ENCODE data around the gene SLC38A6.

DNA sequence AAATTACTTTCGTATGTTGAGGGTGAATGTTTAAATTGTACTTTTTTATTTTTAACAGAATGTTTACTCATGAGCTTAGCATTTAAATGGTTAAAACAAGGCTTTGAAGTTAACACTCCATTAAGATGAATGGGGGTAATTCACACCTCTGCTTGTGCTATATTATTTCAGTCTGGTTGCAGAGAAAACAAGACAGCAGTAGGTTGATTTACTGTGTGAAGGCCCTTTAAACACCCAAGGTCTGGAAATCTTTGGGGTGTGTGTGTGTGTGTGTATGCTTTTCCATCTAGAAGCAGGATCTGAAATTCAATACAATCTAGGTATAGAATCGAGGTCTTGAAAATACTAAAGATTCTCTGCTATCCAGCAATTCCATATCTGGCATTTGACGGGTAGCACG is 83.8 kb downstream of the SLC38A6 start:
- TF ChIP-seq CREB1 (CRISPR knock-in tag; IDR thresholded peaks at IDR 0.05; ENCODE audit: low read depth), result no peak
- TF ChIP-seq, protein P1, sequence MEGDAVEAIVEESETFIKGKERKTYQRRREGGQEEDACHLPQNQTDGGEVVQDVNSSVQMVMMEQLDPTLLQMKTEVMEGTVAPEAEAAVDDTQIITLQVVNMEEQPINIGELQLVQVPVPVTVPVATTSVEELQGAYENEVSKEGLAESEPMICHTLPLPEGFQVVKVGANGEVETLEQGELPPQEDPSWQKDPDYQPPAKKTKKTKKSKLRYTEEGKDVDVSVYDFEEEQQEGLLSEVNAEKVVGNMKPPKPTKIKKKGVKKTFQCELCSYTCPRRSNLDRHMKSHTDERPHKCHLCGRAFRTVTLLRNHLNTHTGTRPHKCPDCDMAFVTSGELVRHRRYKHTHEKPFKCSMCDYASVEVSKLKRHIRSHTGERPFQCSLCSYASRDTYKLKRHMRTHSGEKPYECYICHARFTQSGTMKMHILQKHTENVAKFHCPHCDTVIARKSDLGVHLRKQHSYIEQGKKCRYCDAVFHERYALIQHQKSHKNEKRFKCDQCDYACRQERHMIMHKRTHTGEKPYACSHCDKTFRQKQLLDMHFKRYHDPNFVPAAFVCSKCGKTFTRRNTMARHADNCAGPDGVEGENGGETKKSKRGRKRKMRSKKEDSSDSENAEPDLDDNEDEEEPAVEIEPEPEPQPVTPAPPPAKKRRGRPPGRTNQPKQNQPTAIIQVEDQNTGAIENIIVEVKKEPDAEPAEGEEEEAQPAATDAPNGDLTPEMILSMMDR (conservative IDR thresholded peaks at IDR 0.05; ENCODE audit: low read depth in 2 of 2), result no peak
- TF ChIP-seq EZH2 (IDR thresholded peaks at IDR 0.05; ENCODE audit: low read depth, unreplicated experiment), result no peak
- TF ChIP-seq POLR2AphosphoS5 (IDR thresholded peaks at IDR 0.05; ENCODE audit: low read depth), result no peak
- TF ChIP-seq EZH2phosphoT487 (IDR thresholded peaks at IDR 0.05; ENCODE audit: unreplicated experiment), result no peak
- TF ChIP-seq, protein P2, sequence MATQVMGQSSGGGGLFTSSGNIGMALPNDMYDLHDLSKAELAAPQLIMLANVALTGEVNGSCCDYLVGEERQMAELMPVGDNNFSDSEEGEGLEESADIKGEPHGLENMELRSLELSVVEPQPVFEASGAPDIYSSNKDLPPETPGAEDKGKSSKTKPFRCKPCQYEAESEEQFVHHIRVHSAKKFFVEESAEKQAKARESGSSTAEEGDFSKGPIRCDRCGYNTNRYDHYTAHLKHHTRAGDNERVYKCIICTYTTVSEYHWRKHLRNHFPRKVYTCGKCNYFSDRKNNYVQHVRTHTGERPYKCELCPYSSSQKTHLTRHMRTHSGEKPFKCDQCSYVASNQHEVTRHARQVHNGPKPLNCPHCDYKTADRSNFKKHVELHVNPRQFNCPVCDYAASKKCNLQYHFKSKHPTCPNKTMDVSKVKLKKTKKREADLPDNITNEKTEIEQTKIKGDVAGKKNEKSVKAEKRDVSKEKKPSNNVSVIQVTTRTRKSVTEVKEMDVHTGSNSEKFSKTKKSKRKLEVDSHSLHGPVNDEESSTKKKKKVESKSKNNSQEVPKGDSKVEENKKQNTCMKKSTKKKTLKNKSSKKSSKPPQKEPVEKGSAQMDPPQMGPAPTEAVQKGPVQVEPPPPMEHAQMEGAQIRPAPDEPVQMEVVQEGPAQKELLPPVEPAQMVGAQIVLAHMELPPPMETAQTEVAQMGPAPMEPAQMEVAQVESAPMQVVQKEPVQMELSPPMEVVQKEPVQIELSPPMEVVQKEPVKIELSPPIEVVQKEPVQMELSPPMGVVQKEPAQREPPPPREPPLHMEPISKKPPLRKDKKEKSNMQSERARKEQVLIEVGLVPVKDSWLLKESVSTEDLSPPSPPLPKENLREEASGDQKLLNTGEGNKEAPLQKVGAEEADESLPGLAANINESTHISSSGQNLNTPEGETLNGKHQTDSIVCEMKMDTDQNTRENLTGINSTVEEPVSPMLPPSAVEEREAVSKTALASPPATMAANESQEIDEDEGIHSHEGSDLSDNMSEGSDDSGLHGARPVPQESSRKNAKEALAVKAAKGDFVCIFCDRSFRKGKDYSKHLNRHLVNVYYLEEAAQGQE (IDR thresholded peaks at IDR 0.05; ENCODE audit: unreplicated experiment), result no peak
- no peak for TF ChIP-seq JUNB (IDR thresholded peaks at IDR 0.05; ENCODE audit: unreplicated experiment)
- TF ChIP-seq NANOG (IDR thresholded peaks at IDR 0.05; ENCODE audit: borderline replicate concordance), result no peak
